ENCODE measurements around the gene MAP3K14. TPM values are rescaled to one million over a fixed set of nuclear protein-coding genes. Genes with fewer than 3 reads are reported as not detected.

Gene MAP3K14
- total and polyA plus RNA-seq, 9 donors, result 2.4 to 19.8 (median 10.7) TPM

GRCh38 chr17:45291171-45291805, 25.5 kb downstream of the MAP3K14 start:
- Histone ChIP-seq H3K27me3 (no peaks in the 10 kb centered on the region), H3K27ac (no peak overlapping the region), H3K4me1 (ENCODE audit: insufficient read depth) (peaks cover 41% of the 10 kb centered on the region), H3K36me3 (no peaks in the 10 kb centered on the region), H3K4me3 (no peak overlapping the region), H3K9me3 (no peaks in the 10 kb centered on the region)
- no peak for TF ChIP-seq CTCF (IDR thresholded peaks at IDR 0.05)
- no peak for TF ChIP-seq POLR2A (IDR thresholded peaks at IDR 0.05)
- no peak for TF ChIP-seq EP300 (IDR thresholded peaks at IDR 0.05)
- intact Hi-C loops (cut with DNase I), result no loop called here
- 52 to 64% (median 63%) methylated on average over 5 of the region's 5 CpGs for WGBS, 3 donors
- DNase-seq, result no peak

- WGBS, 3 donors, result 92 to 95% (median 93%) methylated on average over 11 of the region's 11 CpGs
- no peaks in the 10 kb centered on the region for H3K27me3 ChIP-seq
- H3K36me3 ChIP-seq, result no peaks in the 10 kb centered on the region
- intact Hi-C loops (cut with DNase I), result no loop called here
- H3K27ac ChIP-seq, result no peak overlapping the region
- H3K9me3 ChIP-seq, result no peaks in the 10 kb centered on the region
- no peak for TF ChIP-seq CTCF (IDR thresholded peaks at IDR 0.05)
- TF ChIP-seq POLR2A (IDR thresholded peaks at IDR 0.05), result no peak
- no peak for TF ChIP-seq EP300 (IDR thresholded peaks at IDR 0.05)
- H3K4me1 ChIP-seq (ENCODE audit: insufficient read depth), result peaks cover 41% of the 10 kb centered on the region
- no peak for DNase-seq
- H3K4me3 ChIP-seq, result no peak overlapping the region
Observed at GRCh38 chr17:45290269-45290765, 26.5 kb downstream of the MAP3K14 start.

GRCh38 chr17:45289301-45290268, 27.2 kb downstream of the MAP3K14 start:
- H3K4me1 ChIP-seq (ENCODE audit: insufficient read depth), result peaks cover 39% of the 10 kb centered on the region
- no peaks in the 10 kb centered on the region for H3K27me3 ChIP-seq
- no peak for TF ChIP-seq CTCF (IDR thresholded peaks at IDR 0.05)
- TF ChIP-seq POLR2A (IDR thresholded peaks at IDR 0.05), result no peak
- no peak for TF ChIP-seq EP300 (IDR thresholded peaks at IDR 0.05)
- no peak for DNase-seq
- no peaks in the 10 kb centered on the region for H3K9me3 ChIP-seq
- WGBS, 3 donors, result 79 to 81% (median 80%) methylated on average over 15 of the region's 15 CpGs
- no peaks in the 10 kb centered on the region for H3K36me3 ChIP-seq
- intact Hi-C loops (cut with DNase I), result no loop called here
- no peak overlapping the region for H3K4me3 ChIP-seq
- H3K27ac ChIP-seq, result no peak overlapping the region

GRCh38 chr17:45288825-45289224, 28.0 kb downstream of the MAP3K14 start:
- no peak for DNase-seq
- Histone ChIP-seq H3K27ac (no peak overlapping the region), H3K4me3 (no peak overlapping the region), H3K9me3 (no peaks in the 10 kb centered on the region), H3K4me1 (ENCODE audit: insufficient read depth) (peaks cover 32% of the 10 kb centered on the region), H3K27me3 (no peaks in the 10 kb centered on the region), H3K36me3 (no peaks in the 10 kb centered on the region)
- TF ChIP-seq EP300 (IDR thresholded peaks at IDR 0.05) (no peak), CTCF (IDR thresholded peaks at IDR 0.05) (no peak)
- WGBS, 3 donors, result 67 to 76% (median 73%) methylated on average over 10 of the region's 10 CpGs
- intact Hi-C loops (cut with DNase I), result no loop called here

Measured in ovary (tissue), 9 donors.